HS-27A (cell line): Measurements from ENCODE around the gene ENDOV.

Experiments used
- DNase-seq: peaks from one replicate; pipeline ENCODE4 v3.0.0-alpha.2; 2012; ENCODE audit warnings: low read depth, missing footprints

Gene ENDOV

DNA sequence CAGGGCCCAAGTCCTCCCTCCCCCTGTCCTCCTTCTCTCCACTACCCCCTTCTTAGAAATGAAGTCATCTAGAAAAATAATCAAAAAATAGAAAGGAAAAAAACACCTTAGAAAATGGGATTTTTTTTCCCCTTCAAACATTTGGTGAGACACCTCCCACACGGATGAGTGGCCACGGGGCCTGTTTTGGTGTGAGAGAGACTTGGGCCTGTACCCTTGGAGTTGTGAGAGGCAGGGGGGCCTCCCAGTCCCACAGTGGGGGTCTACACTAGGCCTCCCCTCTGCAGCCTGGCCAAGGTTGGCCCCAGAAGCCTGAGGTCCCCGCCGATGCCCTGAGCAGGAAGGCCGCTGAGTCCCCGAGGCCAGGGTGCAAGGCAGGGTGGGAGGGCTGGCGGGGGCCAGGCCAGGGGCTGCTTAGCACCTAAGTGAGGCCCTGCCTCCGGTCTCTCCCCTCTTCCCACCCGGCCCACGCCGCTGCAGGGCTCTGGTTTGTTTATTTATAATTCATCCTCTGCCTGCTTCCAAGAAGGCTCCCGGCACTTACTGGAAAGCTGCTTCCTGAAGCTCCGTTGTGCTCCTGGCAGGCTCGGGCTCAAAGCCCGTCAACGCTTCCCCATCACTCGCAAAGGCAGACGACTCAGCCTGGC is 35.1 kb downstream of the ENDOV start:
- no peak for DNase-seq

DNA sequence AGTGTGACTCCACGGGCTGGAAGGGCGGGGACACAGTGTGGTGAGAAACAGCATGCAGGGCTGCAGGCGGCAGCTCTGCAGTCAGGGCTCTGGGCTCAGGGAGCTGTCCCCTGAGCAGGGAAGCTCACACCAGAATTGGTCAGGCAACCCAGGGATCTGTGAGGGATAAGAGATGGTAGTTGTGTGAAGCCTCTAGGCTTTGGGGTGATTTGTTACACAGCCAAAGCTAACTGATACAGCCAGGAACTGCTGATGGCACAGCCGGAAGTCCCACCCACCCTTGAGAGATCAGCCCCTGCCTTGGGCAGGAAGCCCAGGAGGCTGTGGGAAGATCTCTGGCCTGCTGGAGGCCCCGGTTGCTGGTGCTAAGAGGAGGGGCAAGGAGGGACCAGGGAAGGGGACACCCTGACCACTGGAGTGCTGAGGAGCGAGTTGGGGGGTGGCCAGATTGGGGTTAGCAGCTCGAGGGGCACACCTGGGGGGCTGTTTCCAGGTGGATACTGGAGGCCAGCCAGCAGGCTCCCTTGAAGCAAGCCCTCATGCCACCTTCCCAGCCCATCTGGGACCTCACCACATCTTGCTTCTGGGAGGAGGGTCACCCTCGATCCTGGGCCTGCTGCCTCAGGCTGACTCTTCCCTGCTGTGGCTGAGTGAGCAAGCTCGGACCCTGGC is 36.3 kb downstream of the ENDOV start:
- DNase-seq: no peak

DNA sequence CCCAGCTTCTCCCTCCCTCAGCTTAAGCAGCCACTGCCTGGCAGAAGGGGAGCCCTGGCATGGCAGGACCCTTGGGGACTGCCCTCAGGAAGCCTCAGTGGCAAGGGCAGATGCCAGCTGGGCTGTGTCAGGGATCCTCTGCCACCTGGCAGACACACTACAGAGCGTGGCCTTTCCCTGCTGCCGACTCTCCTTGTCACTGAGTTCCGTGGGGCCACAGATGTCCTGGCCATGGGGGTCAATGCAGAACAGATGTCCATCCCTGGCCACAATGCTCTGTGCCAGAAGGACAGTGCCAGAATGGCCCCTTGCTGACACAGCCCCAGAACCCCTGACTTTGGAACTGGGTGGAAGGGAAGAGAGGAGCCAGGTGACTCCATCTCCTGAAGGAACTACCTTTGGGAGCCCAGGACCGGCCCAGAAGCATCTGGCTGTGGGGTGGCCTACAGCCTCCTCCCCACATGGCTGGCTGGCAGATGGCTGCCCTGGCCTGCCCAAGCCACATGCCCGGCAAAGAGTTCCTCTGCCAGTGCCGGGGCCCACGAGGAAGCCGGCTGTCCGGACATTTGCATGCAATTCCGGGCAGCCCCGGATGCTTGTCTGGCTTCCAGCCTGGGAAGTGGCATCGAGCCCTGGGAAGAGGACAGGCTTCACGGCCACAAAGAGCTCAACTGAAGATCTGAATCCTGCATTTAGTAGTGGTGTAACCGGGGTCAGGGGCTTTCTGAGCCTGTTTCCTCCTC is 37.4 kb downstream of the ENDOV start:
- DNase-seq: no peak

DNA sequence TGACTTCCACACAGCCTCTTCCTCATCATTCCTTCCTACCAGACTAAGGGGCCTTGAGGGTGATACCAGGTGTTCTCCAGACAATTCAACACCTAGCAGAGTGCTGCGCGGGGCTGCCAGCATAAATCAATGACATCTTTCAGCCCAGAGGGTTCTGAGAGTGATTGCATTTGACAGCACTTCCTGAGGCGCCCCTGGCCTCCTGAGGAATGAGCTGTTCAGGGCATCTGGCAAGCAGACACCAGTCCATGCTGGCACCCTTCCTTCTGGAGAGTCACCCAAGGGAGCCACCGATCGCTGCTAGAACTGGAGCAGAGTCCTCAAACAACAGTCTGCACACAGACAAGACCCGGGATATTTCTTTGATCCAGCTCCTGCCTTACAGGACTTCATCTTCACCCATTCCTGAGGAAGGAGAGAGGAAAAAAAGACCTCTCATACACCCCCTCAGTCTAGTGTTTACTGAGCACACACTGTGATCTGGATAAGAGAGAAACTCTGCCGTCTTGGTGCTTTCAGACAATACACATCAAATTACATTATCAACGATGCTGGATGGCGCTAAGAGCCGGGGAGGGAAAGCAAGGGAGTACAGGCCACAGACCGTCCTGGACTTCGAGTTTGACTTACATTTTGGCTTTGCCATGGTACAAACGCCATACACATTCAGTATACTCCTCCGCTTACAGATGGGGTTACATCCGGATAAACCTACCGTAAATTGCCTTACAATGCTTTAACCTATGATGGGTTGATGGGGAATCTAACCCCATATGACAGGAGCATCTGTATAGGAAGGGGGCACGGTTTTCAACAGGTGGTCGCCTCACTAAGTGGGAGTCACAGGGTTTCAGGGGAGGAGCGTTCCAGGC is 38.4 kb downstream of the ENDOV start:
- DNase-seq: no peak

DNA sequence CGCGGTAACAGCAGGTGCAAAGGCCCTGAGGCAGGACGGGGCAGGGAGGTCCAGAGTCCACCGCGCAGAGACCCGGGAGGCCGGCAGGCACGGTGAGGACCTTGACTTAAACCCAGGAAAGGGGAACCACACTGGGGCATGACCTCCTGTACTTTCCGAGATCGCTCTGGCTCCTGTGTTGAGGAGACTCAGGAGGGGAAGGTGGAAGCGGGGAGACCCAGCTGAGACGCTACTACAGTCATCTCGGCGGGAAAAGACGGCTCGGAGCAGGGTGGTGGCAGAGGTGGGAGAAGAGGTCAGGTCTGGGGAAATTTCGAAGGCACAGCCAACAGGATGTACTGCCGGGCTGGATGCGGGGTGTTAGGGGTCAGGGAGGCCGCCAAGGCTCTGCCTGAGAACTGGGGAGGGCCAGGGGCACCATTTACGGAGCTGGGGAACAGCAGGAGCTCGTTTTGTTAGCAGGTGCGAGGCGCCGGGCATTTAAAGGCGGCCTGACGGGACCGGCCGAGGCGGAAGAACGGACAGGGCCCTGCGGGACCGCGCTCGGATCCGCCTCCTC is 39.1 kb downstream of the ENDOV start:
- peak; percentile 3 for DNase-seq

DNA sequence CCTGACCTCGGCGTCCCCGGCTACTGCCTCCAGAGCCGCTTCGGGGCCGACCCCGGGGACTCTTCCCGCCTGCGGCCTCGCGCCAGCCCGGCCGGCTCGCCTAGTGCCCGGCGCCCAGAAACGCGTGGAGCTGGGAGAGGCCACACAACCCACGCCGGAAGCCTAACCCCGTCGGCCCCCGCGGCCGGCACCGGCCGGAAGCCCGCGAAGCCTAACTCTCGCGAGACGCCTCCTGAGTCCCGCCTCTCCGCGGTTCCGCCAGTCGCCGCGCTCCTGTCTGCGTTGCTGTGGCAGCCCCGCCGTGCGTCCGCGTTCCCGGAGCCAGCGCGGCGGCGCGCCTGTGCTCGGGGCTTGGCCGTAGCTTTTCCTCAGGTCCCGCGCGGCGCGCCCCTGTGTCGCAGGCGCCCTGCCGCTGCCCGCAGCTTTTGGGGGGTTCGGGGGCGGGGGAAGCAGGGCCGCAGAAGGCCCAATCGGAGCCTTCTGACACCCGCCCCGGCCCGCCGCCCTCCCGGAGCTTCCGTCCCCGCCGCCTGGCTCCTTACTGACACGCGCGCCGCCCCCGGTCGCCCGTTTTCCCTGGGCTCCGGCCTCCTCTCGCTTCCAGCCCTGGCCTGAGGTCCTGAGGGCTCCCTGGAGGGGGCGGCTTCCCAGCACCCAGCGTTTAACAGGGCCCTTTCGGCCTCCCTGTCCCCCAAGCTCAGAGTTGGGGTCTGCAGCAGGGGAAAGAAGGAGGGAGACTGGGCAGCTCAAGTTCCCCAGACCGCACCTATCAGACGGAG is 39.8 kb downstream of the ENDOV start:
- DNase-seq: peak; percentile 68

DNA sequence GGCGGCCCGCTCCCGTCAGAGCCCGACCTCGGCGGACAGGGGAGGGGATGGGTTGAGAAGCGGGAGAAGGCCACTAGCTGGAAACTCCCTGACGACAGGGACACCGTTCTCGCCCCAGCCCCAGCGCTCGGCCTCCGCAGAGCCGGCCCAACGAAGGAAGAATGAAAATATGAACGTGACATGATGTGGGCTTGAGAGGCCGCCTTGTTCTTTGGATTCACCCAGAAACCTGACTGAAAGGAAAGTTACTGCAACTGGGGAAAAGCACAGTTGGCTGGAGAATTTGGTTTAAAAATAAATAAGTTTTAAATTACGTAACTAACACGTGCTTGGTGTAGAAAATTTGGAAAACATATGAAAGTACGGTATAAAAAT is 40.4 kb downstream of the ENDOV start:
- no peak for DNase-seq

DNA sequence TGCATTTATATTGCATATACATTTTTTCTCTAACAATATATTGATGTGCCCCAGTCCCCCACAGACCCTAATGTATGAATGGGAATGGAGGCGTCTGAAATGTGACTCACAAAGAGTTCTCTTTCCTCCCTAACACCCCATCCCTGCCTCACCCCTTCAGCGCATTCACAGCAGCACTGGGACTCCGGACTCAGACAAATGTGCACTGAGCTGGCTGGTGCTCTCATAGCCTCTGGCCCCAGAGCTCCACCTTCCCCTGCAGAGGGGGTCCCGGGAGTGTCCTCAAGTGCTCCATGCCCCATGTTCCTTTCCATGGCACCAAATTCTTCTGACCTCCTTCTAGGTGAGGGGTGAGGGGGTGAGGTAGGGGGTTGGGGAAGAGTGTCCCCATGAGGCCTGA is 40.8 kb downstream of the ENDOV start:
- DNase-seq: no peak

DNA sequence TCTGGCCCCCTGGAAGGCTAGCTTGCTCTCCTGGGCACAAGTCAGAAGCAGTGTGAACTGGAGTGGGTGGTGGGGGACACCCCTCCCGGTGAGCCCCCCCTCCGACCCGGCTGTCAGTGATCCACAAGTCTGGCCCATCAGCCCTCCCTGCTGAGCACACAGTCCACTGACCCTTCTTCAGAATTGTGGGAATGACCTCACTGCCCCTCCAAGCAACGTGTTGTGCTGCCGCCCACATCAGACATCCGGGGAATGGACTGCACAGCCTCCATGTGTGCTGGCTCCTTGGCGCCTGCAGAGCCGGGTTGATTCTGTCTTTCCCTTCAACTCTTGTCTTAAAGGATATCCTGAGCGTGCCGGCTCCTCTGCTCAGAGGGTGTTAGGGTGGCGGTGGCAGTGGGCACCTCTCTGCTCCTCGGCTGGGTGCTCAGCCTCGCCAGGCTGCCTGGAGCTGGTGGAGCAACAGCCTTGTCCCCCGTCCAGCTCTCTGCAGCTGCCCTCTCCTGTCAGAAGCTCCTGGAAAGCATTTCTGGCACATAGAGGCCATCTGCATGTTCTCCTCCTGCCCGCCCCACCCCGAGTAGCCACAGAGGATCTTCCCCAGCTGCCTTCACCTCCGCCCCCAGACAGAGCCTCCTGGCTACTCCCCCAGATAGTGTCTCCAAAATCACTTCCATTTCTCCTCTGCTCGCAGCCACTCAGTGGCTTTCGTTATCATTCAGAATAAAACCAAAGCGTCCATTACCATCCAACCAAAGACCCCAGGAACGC is 41.7 kb downstream of the ENDOV start:
- no peak for DNase-seq

DNA sequence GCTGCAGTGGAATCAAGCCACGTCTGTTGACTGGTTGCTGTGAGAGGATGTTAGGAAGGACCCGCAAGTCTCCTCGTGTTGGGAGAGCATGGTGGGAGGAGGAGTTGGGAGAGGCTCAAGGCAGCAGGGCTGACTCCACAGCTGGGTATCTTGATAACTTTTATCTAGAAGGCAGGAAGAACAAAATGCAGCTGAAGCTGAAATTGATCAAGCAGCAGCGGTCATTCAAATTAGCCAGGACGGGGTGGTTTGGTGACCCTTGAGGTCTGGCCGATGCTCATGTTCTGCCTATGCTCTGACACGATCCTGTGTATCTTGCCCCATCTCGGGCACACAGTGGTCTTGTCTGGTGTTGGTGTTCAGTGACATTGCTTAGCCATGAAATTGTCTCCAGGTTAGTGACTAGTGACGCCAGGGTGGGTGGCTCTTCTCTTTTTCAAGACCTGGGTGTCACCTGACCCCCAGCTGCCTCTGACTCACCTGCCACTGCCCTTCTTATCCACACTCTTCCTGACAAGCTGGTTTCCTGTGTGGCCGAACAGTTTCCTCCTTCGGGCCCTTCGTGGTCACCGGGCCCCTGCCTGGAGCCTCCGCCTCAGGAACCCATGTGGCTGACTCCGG is 42.4 kb downstream of the ENDOV start:
- DNase-seq: no peak

DNA sequence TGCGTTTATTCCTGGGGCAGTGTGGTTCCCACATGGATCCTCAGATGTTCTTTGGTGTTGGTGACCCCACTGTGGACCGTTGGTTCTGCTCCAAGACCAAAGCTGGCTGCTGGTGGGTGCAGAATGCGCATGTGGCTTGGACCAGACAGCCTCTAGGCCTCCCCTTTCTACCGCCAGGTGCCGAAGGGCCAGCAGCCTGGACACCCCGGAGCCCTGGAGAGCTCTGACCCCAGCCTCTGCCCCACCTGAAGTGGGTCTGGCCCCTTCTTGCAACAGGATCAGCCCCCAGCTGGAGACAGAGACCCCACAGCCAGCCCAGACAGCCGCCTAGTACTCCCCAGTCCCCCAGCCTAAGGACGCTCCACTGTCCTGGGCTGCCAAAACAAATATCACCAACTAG is 43.0 kb downstream of the ENDOV start:
- DNase-seq: no peak

DNA sequence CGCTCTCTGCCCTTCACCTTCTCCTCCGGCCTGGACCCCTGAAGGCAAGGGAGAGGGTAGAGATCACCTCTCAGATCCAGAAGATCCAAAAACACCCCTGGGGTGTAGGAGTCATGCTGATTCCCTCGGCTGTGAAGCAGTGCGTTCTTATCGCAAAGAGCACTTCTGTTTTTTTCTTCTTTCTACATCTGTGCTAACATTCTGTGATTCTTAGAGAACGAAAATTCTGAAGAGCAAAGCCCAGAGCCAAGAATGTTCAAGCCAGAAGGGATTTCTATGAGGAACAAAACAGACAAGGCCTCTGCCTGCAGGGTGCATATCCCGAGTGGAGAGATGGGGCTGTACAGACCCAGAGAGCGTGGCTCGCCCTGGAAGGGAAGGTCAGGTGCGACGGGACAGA is 44.3 kb downstream of the ENDOV start:
- DNase-seq: no peak

DNA sequence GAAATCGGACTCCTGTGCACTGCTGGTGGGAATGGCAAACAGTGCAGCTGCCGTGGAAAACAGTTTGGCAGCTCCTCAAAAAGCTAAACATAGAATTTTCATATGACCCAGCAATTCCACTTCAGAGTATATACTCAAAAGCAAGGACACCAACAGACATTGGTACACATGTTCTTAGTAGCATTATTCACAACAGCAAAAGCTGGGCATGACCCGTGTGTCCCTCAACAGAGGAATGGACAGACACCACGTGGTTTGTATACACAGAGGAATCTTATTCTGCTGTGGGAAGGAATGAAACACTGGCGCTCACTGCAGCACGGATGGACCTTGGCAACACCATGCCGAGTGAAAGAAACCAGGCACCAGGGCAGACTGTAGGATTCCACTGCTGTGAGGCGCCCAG is 45.5 kb downstream of the ENDOV start:
- no peak for DNase-seq

DNA sequence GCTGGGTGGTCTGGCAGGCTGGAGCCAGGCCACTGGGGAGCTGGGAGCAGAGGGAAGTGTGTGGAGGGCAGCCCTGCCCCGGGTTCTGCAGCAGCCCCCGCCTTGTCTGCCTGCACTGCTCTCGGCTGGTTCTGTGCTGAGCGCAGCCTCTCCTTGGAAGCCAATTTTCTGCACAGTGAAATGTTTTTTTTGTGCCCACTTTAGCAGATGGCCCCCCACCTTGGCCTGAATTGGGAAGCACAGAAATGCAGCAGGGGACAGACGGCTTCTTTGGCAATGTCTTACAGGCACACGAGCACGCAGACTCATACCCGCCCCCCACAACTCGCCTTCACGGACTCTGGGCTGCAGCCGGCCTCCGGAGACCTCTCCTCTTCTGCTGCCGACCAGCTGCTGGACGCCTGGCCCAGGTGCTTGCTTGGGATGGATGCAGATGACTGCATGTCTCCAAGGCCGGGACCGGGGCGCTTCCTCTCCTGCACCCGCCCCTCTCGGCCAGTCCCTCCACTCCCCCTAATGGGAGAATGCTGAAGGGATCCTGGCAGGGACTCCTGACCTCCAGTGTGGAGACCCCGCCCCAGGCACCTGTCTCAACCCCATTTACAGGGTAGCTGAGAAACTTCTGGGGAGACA is 46.7 kb downstream of the ENDOV start:
- no peak for DNase-seq

DNA sequence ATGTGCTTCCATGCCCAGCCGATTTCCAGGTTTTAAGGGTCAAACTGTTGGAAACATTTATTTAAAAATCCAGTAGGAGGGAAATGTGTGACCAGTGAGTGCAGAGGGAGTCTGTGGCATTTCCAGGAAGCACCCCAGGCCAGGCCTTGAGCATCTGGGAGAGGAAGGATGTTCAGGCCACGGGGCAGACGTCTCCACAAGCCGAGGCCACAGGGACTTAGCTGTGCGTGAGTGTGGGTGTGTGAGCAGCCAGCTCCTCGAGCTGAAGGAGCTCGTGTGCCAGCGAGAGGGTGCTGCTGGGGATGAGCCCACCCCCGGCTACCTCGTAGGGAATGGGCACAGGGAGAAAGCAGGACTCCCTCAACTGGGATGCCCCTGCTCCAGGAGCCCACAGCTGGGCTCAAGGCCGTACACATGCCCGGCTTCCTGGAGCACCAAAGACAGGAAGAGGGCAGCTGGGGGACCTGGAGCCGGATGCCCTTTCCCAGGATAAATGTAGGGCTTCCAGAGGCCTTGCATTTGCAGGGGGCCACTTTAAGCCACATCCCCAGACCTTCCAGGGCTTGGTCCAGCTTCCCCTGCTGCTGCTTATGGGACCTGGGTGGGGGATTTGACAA is 48.9 kb downstream of the ENDOV start:
- DNase-seq: no peak

DNA sequence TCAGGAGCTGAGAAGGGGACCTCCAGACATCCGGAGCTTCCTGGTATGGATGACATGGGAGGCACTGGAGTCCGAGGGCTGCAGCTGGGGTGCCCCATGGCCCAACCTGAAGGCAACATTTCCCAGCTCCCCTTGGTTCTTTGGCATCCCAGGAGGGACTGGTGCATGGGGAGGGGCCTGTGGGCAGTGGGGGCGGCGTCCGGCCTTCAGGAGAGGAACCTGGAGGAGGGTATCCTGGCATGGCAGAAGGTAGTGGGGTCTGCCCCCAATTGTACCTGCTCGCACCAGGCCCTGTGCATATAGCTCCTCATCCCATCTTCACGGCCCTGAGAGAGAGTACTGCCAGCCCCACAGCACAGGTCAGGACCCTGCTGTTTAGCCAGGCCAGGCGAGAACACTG is 49.5 kb downstream of the ENDOV start:
- DNase-seq: no peak

DNA sequence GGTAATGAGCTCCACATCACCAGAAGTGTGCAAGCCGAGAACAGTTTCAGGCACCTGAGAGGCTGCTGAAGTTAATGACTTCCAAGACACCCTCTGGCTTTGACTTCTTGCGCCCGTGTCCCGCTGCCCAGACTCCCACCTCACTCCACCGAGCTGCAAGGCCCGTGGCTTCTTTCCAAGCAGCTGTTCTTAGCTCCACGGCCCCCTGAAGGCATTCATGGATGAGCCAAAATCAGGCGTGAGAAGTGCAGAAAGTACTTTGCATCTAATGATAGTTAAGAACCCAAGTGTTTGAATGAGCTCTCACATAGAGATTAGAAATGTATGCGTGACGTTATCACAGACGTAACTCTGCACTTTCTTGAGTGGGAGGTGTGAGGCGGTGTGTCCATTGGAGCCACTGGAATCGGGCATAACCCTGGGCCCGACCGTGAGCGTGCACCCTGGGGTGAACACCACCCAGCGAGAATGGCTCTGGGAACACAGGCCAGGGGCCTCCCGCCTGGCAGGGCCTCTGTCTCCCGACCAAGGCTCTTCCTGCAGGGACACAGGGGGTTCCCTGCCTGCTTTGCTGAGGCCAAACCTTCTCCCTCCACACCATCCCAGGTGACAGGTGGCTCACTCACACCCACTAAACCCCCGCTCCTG is 50.5 kb downstream of the ENDOV start:
- no peak for DNase-seq

DNA sequence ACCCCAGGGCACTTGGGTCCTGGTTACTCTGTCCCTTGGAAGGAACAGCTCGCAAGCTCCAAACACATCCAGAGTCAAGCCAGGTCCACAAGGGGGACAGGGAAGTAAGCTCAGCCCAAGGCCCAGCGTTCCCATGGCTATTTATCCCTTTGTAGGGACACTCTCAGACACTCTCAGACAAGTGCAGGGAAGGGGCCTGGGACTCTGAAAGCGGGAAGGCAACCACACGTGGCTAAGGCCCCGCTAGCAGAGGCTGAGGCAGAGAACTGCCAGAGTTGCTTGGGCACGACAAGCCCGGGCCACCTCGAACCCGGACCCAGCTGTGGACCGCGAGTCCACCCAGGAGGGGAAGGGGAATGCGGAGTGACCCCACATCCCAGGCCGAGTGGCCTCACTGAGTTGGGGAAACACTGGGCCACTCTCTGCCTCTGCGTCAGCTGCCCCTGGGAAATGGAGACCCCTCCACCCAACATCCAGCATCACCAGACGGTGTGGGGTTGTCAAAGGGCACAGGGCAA is 51.3 kb downstream of the ENDOV start:
- DNase-seq: no peak
